Chondrocyte (in vitro differentiated cells): ENCODE results near the gene ATAD2B. TPM values are rescaled to one million over a fixed set of nuclear protein-coding genes. Genes with fewer than 3 reads are reported as not detected.

Experiments
- DNase-seq: peaks from one replicate; pipeline ENCODE4 v3.0.0; 2021; ENCODE audit warnings: mixed read lengths, low spot score
- H3K27ac Mint-ChIP-seq: one replicate; pipeline ENCODE4 v1.8.0; 2021; ENCODE audit warnings: mild to moderate bottlenecking, moderate library complexity, mixed read lengths; ENCODE audit not compliant: unreplicated experiment
- H3K27me3 Mint-ChIP-seq: 2 replicates; pipeline ENCODE4 v1.8.0; 2021; ENCODE audit warnings: low read depth, mixed read lengths
- H3K36me3 Mint-ChIP-seq: 2 replicates; pipeline ENCODE4 v1.8.0; 2021; ENCODE audit warnings: low read depth, mixed read lengths
- H3K4me1 Mint-ChIP-seq: 2 replicates; pipeline ENCODE4 v1.8.0; 2021; ENCODE audit warnings: low read depth, mild to moderate bottlenecking, mixed read lengths
- H3K4me3 Mint-ChIP-seq: one replicate; pipeline ENCODE4 v1.8.0; 2021; ENCODE audit warnings: mild to moderate bottlenecking, moderate library complexity, mixed read lengths; ENCODE audit not compliant: unreplicated experiment
- H3K9me3 Mint-ChIP-seq: 2 replicates; pipeline ENCODE4 v1.8.0; 2021; ENCODE audit warnings: low read depth, mixed read lengths
- CTCF ChIP-seq: fragments of 200-600 bp; sonication (generic); IDR thresholded peaks from 2 replicates; pipeline ENCODE4 v1.5.0; 2021; ENCODE audit warnings: antibody characterized with exemption, mild to moderate bottlenecking, moderate library complexity
- total RNA-seq: library from RNA; stranded (reverse); gene quantifications from 3 replicates; pipeline ENCODE4 v1.2.1, GENCODE V29; 2021

ATAD2B gene
- total RNA-seq, 1 donor from 2014 or later, result 15.9 TPM

DNA sequence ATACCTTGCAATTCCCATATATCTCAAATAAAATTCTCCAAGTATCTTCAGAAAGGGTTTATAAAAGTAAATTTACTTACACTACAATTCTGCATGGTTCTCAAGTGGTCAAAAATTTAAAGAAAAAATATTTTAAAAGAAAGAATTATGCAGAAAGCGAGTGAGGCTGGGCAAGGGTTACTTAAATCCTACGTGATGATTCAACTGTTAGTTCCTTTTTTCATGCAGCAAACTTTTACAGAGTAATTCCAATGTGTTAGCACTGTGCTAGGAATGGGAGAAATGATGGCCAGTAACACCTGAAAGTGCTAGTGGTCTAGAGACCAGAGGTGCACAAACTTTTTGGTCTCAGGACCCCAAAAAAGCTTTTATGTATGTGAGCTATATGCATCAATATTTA lies 133.4 kb downstream of the ATAD2B start:
- Mint-ChIP-seq H3K36me3 (peaks cover 4% of the 10 kb centered on the region), H3K27me3 (no peaks in the 10 kb centered on the region), H3K4me1 (peaks cover 25% of the 10 kb centered on the region), H3K4me3 (no peak overlapping the region), H3K9me3 (no peaks in the 10 kb centered on the region), H3K27ac (no peak overlapping the region)
- DNase-seq, result no peak
- TF ChIP-seq CTCF, result no peak

GRCh38 chr2:23791030-23791429 lies 135.9 kb downstream of the ATAD2B start:
- Mint-ChIP-seq H3K27ac (peak overlapping the region; percentile 82), H3K27me3 (no peaks in the 10 kb centered on the region), H3K9me3 (no peaks in the 10 kb centered on the region), H3K4me3 (no peak overlapping the region), H3K4me1 (peaks cover 25% of the 10 kb centered on the region), H3K36me3 (peaks cover 6% of the 10 kb centered on the region)
- no peak for TF ChIP-seq CTCF
- DNase-seq, result no peak

GRCh38 chr2:23789012-23789411 lies 137.9 kb downstream of the ATAD2B start:
- Mint-ChIP-seq H3K4me3 (no peak overlapping the region), H3K27me3 (no peaks in the 10 kb centered on the region), H3K4me1 (peaks cover 25% of the 10 kb centered on the region), H3K27ac (no peak overlapping the region), H3K36me3 (peaks cover 11% of the 10 kb centered on the region), H3K9me3 (no peaks in the 10 kb centered on the region)
- TF ChIP-seq CTCF, result no peak
- DNase-seq, result no peak

DNA sequence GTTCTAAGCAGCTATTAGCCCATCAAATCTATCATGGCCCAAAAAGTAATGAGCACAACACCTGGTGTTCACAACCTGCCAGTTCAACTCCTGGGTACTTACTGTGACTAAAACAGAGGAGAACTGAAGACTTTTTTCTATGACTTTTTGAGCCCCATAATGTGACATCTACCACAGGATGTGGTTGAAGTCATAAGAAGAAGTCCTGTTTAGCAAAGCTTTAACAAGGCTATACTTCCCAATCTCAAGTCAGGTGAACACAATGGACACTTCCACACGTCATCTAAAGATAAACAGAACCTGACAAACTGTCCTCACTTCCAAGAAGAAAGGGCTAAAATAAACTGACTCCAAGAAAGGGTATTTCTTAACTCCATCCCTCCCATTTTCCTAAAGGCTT lies 138.8 kb downstream of the ATAD2B start:
- Mint-ChIP-seq H3K36me3 (peaks cover 11% of the 10 kb centered on the region), H3K9me3 (no peaks in the 10 kb centered on the region), H3K4me3 (no peak overlapping the region), H3K27ac (no peak overlapping the region), H3K27me3 (no peaks in the 10 kb centered on the region), H3K4me1 (peaks cover 22% of the 10 kb centered on the region)
- no peak for DNase-seq
- no peak for TF ChIP-seq CTCF

DNA sequence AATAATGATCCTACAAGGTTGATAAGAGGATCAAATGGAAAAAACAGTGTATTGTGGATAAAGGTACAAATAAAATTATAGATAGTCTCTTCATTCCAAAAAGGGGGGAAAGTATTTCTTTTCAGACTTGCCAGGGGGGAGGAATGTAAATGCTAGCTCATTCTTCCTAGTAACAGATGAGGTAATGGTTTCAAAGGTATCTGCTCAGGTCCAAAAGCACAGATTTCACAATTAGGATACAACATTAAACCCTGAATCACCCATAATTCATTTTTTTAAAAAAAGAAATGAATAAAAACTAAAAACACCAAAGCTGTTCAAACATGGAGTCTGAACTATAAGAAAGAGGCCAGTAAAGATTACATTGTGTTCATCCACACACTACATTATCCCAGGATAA lies 142.0 kb downstream of the ATAD2B start:
- H3K4me1 Mint-ChIP-seq, result peaks cover 7% of the 10 kb centered on the region
- no peak for DNase-seq
- no peak overlapping the region for H3K4me3 Mint-ChIP-seq
- H3K36me3 Mint-ChIP-seq, result peaks cover 13% of the 10 kb centered on the region
- no peak for TF ChIP-seq CTCF
- no peak overlapping the region for H3K27ac Mint-ChIP-seq
- H3K9me3 Mint-ChIP-seq, result no peaks in the 10 kb centered on the region
- H3K27me3 Mint-ChIP-seq, result no peaks in the 10 kb centered on the region
